ENCODE results near the gene PPM1H. TPM values are rescaled to one million over a fixed set of nuclear protein-coding genes. Genes with fewer than 3 reads are reported as not detected.

PPM1H gene
- polyA plus RNA-seq, 1 of the 3 experiments (the other 2 are of a cell fraction) = 0.13 TPM

DNA sequence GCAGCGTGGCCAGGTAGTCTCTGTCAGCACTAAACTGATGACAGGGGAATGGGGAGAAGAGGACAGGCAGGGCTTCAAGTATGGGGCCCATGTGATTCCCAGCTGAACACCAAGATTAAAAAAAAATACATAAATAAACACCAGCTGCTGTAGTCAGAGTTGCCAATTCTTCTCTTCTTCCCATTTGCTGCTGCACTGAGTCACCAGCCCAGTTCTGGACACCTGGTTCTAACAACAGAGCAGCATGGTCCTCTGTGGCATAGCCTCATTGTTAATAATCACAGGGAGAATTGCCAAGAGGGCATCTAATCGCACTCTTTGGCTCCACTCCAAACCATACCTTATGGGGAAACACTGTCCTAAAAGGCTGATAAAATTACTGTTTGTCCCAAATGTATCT is 15.1 kb downstream of the PPM1H start:
- no peak for DNase-seq
- peaks cover 28% of the 10 kb centered on the region for H3K27me3 ChIP-seq (ENCODE audit: insufficient read depth)
- no peak overlapping the region for H3K9ac ChIP-seq
- H2AFZ ChIP-seq (ENCODE audit: low read depth) = no peak overlapping the region
- no peaks in the 10 kb centered on the region for H3F3A ChIP-seq (replicated peaks; ENCODE audit: insufficient read depth)
- CTCF ChIA-PET = no interaction called here
- H3K27ac ChIP-seq (ENCODE audit: low read depth in 2 of 2, low read length in 1 of 2) = no peak overlapping the region
- no peaks in the 10 kb centered on the region for H3K9me2 ChIP-seq
- no peaks in the 10 kb centered on the region for H4K20me1 ChIP-seq (ENCODE audit: insufficient read depth)
- H3K4me2 ChIP-seq = no peak overlapping the region
- H3K9me3 ChIP-seq = no peaks in the 10 kb centered on the region
- WGBS (ENCODE audit: low lambda C conversion rate) = 9% methylated on average over 2 of the region's 2 CpGs
- peak; percentile 76 for TF ChIP-seq TCF12 (IDR thresholded peaks at IDR 0.05)
- no peak for TF ChIP-seq GATA2 (CRISPR knock-in tag; IDR thresholded peaks at IDR 0.05)
- no peak for TF ChIP-seq ELF1 (IDR thresholded peaks at IDR 0.05)
- no peak overlapping the region for H3K4me3 ChIP-seq (ENCODE audit: low read depth in 2 of 2, low read length in 1 of 2)
- no peaks in the 10 kb centered on the region for H3K36me3 ChIP-seq (replicated peaks in 1 of 2; ENCODE audit: control insufficient read depth in 1 of 2, insufficient read depth in 2 of 2, low read length in 1 of 2)
- H3K4me1 ChIP-seq (ENCODE audit: control insufficient read depth in 1 of 2, insufficient read depth in 2 of 2, low read depth in 1 of 2, low read length in 1 of 2) = no peaks in the 10 kb centered on the region; a peak in 1 of 4 replicates
- H3K79me2 ChIP-seq (ENCODE audit: insufficient read depth) = no peaks in the 10 kb centered on the region
- POLR2A ChIA-PET = no interaction called here

- CTCF ChIA-PET = no interaction called here
- Histone ChIP-seq H3K36me3 (replicated peaks in 1 of 2; ENCODE audit: control insufficient read depth in 1 of 2, insufficient read depth in 2 of 2, low read length in 1 of 2) (no peaks in the 10 kb centered on the region), H3K4me1 (ENCODE audit: control insufficient read depth in 1 of 2, insufficient read depth in 2 of 2, low read depth in 1 of 2, low read length in 1 of 2) (no peaks in the 10 kb centered on the region; a peak in 1 of 4 replicates)
Measured at GRCh38 chr12:62917926-62918325, 17.0 kb downstream of the PPM1H start.

DNA sequence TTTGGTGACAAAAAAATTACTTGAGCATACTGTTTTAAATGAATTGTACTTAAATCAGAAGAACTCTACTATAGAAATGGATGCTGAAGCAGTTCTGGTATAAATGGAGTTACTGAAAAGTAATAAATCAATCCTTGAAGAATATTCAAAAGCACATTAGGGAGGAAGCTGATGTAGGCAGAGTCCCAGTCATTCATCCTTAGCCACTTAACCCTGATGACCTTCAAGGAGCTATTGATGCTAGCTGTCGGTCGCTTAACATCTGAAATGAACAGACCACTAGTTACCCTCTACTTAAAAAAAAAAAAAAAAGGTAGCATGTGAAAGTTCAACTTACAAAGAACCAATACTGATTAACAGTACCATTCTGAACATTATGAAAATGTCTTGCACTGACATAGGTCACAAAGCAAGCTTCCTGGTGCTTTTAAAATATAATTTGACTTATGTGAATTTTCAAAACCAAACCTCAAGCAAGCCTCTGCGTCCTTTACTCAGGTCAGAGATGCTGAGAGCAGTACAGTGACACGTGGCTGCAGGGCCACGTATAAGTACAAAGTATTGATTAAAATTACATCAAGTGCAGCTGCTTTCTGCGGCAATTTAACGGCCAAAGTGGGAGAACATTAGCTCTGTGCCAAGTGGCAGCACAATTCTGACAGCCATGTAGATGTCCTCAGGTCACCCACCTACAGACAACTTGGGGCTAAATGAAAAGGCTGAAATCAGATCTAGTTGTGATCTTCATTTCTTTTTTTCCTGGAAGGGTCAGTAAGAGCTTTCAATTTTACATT is 18.1 kb downstream of the PPM1H start:
- no peak for TF ChIP-seq TCF12 (IDR thresholded peaks at IDR 0.05)
- no peak for TF ChIP-seq JUND (IDR thresholded peaks at IDR 0.05)
- no peak overlapping the region for H3K4me3 ChIP-seq (ENCODE audit: low read depth in 2 of 2, low read length in 1 of 2)
- H3K36me3 ChIP-seq (replicated peaks in 1 of 2; ENCODE audit: control insufficient read depth in 1 of 2, insufficient read depth in 2 of 2, low read length in 1 of 2) = no peaks in the 10 kb centered on the region
- H3F3A ChIP-seq (replicated peaks; ENCODE audit: insufficient read depth) = no peaks in the 10 kb centered on the region
- no peaks in the 10 kb centered on the region for H4K20me1 ChIP-seq (ENCODE audit: insufficient read depth)
- H2AFZ ChIP-seq (ENCODE audit: low read depth) = no peak overlapping the region
- peaks cover 48% of the 10 kb centered on the region; the same call in 1 of the 2 replicates for H3K27me3 ChIP-seq (ENCODE audit: insufficient read depth)
- no peak overlapping the region for H3K4me2 ChIP-seq
- H3K9me2 ChIP-seq = no peaks in the 10 kb centered on the region
- ChIA-PET POLR2A (no interaction called here), CTCF (no interaction called here)
- no peaks in the 10 kb centered on the region for H3K79me2 ChIP-seq (ENCODE audit: insufficient read depth)
- H3K9ac ChIP-seq = no peak overlapping the region
- 7% methylated on average over 7 of the region's 7 CpGs for WGBS (ENCODE audit: low lambda C conversion rate)
- no peaks in the 10 kb centered on the region; a peak in 1 of 4 replicates for H3K4me1 ChIP-seq (ENCODE audit: control insufficient read depth in 1 of 2, insufficient read depth in 2 of 2, low read depth in 1 of 2, low read length in 1 of 2)
- no peaks in the 10 kb centered on the region for H3K9me3 ChIP-seq
- no peak overlapping the region for H3K27ac ChIP-seq (ENCODE audit: low read depth in 2 of 2, low read length in 1 of 2)
- DNase-seq = no peak

More at GRCh38 chr12:62917926-62918325, 17.0 kb downstream of the PPM1H start:
- Histone ChIP-seq H3K9me3 (no peaks in the 10 kb centered on the region), H3K4me3 (ENCODE audit: low read depth in 2 of 2, low read length in 1 of 2) (no peak overlapping the region), H4K20me1 (ENCODE audit: insufficient read depth) (no peaks in the 10 kb centered on the region), H3K9me2 (no peaks in the 10 kb centered on the region), H3K27me3 (ENCODE audit: insufficient read depth) (peaks cover 42% of the 10 kb centered on the region), H3K27ac (ENCODE audit: low read depth in 2 of 2, low read length in 1 of 2) (no peak overlapping the region), H2AFZ (ENCODE audit: low read depth) (no peak overlapping the region), H3K9ac (no peak overlapping the region), H3F3A (replicated peaks; ENCODE audit: insufficient read depth) (no peaks in the 10 kb centered on the region), H3K4me2 (no peak overlapping the region), H3K79me2 (ENCODE audit: insufficient read depth) (no peaks in the 10 kb centered on the region)
- no peak for DNase-seq
- TF ChIP-seq ELF1 (IDR thresholded peaks at IDR 0.05) (no peak), IRF3 (IDR thresholded peaks at IDR 0.05; ENCODE audit: low read depth, low read length) (no peak), GATA2 (CRISPR knock-in tag; IDR thresholded peaks at IDR 0.05) (no peak), TAF1 (IDR thresholded peaks at IDR 0.05; ENCODE audit: borderline replicate concordance, low read depth, low read length) (no peak), TEAD4 (IDR thresholded peaks at IDR 0.05; ENCODE audit: borderline replicate concordance, insufficient read depth) (no peak)
- WGBS (ENCODE audit: low lambda C conversion rate) = 11% methylated on average over 1 of the region's 1 CpG
- POLR2A ChIA-PET = no interaction called here
